A673 (cell line): ENCODE data around the gene DNAJB2.

Source experiments
- EZH2 ChIP-seq: fragments of 200-600 bp; sonication (generic); IDR thresholded peaks from 2 replicates; pipeline ENCODE4 v1.6.1; 2017; ENCODE audit warnings: borderline replicate concordance, low read depth, mild to moderate bottlenecking, mixed read lengths, antibody characterized with exemption, low read length; ENCODE audit not compliant: poor library complexity, severe bottlenecking
- TF ChIP-seq, protein P1 (sequence below): fragments of 300-800, 200-600 bp; sonication (generic); conservative IDR thresholded peaks from 2 replicates; pipeline ENCODE4 v1.5.1; 2017; ENCODE audit warnings: low read depth, mild to moderate bottlenecking, antibody characterized with exemption, low read length, moderate library complexity, mixed read lengths

GRCh38 chr2:219274361-219274921 is 4.7 kb upstream of the DNAJB2 start:
- TF ChIP-seq, protein P1, sequence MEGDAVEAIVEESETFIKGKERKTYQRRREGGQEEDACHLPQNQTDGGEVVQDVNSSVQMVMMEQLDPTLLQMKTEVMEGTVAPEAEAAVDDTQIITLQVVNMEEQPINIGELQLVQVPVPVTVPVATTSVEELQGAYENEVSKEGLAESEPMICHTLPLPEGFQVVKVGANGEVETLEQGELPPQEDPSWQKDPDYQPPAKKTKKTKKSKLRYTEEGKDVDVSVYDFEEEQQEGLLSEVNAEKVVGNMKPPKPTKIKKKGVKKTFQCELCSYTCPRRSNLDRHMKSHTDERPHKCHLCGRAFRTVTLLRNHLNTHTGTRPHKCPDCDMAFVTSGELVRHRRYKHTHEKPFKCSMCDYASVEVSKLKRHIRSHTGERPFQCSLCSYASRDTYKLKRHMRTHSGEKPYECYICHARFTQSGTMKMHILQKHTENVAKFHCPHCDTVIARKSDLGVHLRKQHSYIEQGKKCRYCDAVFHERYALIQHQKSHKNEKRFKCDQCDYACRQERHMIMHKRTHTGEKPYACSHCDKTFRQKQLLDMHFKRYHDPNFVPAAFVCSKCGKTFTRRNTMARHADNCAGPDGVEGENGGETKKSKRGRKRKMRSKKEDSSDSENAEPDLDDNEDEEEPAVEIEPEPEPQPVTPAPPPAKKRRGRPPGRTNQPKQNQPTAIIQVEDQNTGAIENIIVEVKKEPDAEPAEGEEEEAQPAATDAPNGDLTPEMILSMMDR = no peak
- TF ChIP-seq EZH2 = no peak
